CD4-positive, alpha-beta T cell treated with Interferon gamma for 1 hour (primary cell): ENCODE data around the gene MYCBPAP.

Experiments
- DNase-seq: peaks from one replicate; pipeline ENCODE4 v3.0.0-alpha.2; 2020

MYCBPAP gene

DNA sequence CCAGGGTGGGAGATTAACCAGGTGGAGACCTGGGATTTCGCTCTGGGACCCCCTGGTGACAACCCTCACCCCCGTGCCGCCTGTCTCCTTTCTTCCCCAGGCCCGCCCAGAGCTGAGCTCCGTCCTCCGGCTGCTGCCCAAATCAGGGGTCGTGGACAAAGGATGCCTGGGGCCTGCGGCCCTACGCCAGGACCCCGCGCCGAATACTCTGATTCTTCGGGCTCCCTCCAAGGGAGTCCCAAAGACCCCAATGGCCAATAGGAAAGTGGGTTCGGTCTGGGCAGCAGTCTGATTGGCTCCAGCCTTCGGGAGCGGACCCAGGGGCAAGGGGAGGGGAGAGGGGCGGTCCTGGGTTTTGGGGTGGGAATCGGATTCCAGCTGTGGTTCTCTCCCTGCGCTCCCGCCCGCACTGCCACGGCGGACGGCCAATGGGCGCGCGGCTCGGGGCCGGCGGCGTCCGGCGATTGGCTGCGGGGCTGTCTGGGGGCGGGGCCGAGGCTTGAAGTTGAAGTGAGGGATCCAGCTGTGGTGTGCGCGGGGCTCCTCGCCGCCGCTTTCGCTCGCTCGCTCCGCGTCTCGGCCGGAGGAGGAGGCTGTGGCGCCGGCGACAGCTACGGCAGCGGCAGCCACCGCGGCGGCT, 52.1 kb downstream of the MYCBPAP start, which contains the start of gene CACNA1G:
TSS of gene CACNA1G (plus strand) at position 531 of the 640 bp plus-strand sequence. CDS start 745 bp downstream, outside the sequence.
- DNase-seq: peak; percentile 86

- DNase-seq: no peak
These were observed 52.9 kb downstream of the MYCBPAP start for GRCh38 chr17:50560931-50561745.

GRCh38 chr17:50561746-50562141, 53.5 kb downstream of the MYCBPAP start:
- no peak for DNase-seq

GRCh38 chr17:50562242-50563091, 54.2 kb downstream of the MYCBPAP start:
- no peak for DNase-seq

DNA sequence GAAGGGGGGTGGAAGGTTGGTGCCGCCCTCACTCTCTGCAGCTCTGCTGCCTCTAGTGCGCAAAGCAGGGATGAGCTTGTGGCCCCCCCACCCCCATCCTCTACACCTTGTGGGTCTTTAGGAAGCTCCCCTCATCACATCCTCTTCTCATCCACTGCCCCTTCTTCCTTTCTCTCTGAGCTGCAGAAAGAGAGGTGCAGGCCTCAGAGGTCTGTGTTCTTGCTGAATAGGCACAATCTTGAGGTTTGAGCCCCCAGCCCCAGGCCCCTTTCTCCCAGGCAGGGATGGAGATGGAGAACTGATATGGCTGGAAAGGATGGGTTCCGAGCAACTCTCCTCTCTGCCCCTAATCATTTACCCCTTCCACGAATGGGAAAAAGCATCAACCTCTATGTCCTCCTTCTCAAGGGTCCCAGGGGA, 54.9 kb downstream of the MYCBPAP start:
- no peak for DNase-seq

DNA sequence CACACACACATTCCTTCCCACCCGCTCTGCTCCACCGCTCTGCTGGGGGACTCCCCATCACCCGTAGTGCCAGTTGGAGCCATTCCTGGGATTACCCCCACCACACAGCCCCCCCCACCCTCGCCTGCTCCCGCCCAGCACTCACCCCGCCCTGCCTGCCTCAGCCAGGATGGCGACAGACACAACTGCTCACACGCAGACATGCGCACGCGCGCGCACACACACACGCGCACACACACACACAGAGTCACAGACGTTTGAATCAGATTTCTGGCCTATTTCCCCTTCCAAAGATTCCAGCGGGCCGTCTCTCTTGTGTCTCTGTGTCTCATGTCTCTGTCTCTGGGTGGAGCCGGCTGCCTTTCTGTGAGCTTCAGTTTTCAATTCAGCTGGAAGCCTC, 56.7 kb downstream of the MYCBPAP start:
- DNase-seq: no peak

DNA sequence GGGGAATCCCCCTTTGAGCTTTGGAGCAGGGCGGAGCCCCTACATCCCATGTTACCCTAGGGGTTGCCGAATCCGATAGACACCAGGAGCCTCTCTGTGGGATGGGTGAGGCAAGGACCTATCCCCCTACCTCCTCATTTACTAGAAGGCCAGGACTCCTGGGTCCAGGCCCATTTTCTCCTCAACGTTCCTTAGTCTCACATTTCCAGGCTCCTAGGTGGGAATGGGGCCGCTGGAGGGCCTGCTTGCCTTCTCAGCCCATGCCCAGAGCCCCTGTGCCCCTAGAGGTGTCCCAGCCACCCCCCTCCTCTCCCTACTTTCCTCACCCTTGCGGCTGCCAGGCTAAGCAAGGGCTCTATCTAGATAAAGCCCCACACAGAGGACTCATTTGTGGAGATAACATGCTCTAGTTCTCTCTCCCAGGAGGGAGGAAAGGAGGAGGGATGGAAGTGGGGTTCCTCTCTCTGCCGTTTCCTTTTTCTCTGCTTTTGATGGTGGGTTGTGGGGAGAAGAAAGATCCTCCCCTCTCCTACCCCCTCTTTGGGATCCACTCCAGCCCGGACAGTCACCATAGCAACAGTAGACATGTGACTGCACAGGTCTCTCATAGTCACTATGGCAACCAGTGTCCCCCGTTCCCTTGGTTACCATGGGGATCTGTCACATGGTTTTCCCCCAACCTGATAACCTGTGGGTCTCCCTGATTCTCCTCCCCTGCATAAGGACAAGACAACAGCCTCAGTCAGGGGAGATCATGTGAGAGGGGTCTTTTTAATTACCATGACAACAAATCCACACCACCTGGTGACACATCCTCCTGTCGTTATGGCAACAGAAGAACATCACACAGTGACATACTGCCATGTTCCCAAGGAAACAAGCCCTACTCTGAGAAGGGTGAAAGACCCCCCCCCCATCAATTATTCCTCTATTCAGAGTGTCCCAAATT, 57.4 kb downstream of the MYCBPAP start:
- no peak for DNase-seq

DNA sequence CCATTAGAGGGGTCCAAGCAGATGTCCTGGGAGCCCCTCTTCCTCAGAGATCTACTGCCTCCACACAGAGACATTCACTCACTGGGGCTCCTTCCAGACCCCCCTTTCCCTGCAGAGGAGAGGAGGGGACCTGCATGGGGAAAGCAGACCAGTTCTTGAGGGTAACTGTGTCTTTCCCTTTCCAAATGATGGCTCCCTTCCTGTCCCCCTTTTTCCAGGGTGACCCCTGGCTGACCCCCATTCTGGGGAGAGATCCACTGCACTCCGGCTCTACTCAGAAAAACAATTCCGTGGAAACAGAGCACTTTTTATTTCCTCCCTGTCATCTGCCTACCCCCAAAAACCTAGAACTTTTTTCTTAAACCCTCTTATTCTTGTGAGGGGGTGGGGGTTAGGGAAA, 58.6 kb downstream of the MYCBPAP start:
- DNase-seq: no peak

- DNase-seq: no peak
These were observed 60.4 kb downstream of the MYCBPAP start for GRCh38 chr17:50568659-50569058.

GRCh38 chr17:50569592-50569991, 61.4 kb downstream of the MYCBPAP start:
- DNase-seq: no peak

GRCh38 chr17:50570032-50570431, 61.8 kb downstream of the MYCBPAP start:
- no peak for DNase-seq

GRCh38 chr17:50570528-50570927, 62.3 kb downstream of the MYCBPAP start:
- no peak for DNase-seq

DNA sequence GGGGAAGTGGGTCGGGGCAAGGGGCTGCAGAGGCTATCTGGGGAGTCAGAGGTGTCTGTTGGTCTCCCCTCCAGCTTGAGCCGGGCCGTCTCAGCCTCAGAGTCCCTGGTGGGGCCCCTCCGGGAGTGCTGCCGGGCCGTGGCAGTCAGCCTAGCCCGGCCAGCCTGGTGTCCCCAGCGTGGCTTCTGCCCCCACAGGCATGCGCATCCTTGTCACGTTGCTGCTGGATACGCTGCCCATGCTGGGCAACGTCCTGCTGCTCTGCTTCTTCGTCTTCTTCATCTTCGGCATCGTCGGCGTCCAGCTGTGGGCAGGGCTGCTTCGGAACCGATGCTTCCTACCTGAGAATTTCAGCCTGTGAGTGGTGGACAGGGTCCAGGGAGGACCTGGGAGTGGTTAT, 63.4 kb downstream of the MYCBPAP start:
- no peak for DNase-seq

GRCh38 chr17:50572541-50572940, 64.3 kb downstream of the MYCBPAP start:
- DNase-seq: no peak

GRCh38 chr17:50573866-50574611, 65.8 kb downstream of the MYCBPAP start:
- no peak for DNase-seq

DNA sequence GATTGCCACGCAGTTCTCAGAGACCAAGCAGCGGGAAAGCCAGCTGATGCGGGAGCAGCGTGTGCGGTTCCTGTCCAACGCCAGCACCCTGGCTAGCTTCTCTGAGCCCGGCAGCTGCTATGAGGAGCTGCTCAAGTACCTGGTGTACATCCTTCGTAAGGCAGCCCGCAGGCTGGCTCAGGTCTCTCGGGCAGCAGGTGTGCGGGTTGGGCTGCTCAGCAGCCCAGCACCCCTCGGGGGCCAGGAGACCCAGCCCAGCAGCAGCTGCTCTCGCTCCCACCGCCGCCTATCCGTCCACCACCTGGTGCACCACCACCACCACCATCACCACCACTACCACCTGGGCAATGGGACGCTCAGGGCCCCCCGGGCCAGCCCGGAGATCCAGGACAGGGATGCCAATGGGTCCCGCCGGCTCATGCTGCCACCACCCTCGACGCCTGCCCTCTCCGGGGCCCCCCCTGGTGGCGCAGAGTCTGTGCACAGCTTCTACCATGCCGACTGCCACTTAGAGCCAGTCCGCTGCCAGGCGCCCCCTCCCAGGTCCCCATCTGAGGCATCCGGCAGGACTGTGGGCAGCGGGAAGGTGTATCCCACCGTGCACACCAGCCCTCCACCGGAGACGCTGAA, 67.5 kb downstream of the MYCBPAP start:
- no peak for DNase-seq

GRCh38 chr17:50576864-50577263, 68.6 kb downstream of the MYCBPAP start:
- DNase-seq: no peak

DNA sequence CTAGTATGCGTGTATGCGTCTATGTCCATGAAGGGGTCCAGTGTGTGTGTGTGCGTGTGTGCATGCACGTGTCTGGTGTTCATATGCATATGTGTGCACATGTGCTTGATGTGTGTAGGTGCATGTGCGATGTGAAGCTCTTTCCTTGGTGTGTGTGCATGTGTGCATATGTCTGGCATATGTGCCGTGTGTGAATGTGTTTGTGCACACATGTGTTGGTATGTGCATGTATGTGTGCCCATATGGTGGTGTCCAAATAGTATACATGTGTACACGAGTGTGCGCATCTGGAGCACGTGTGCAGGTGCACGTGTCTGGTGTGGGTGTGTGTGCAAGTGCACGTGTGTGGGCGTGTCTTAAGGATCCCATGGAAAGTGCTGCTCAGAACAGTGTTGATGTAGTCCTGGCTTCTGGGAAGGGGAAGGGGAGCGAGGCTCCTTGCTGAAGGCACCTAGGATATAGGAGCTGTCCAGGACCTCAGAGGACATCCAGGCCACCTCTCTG, 69.3 kb downstream of the MYCBPAP start:
- no peak for DNase-seq

- no peak for DNase-seq
These were observed 69.9 kb downstream of the MYCBPAP start for GRCh38 chr17:50578173-50578572.

GRCh38 chr17:50579399-50579798, 71.2 kb downstream of the MYCBPAP start:
- DNase-seq: no peak

DNA sequence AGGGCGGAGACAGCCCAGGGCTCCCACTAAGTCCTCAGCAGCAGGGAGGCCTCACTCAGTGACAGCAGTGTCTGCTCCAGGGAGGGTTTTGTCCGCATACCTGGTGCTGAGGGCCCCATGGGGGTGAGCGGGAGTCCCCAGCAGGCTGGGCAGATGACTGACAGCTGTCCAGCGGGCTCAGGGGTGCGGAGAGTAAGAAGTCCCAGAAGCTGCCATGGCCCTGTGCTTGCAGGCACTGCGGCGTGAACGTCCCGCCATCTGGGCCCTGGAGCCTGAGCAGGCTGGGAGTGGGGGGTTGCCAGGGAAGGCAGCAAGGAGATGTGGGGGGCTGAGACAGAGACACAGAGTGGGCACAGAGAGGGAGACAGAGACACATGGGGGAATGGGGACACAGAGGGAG, 72.4 kb downstream of the MYCBPAP start:
- DNase-seq: no peak
